GM21528 (cell line): ENCODE results near the gene FAM240B.

Experiments
- ATAC-seq: cut with Tn5 transposase; IDR thresholded peaks from one replicate; pipeline ENCODE4 v1.9.1; 2021; ENCODE audit warnings: mild to moderate bottlenecking, moderate library complexity; ENCODE audit not compliant: unreplicated experiment, low FRiP score

FAM240B gene

GRCh38 chr9:38720083-38720745 is at the start of gene FAM240B:
Gene FAM240B, minus strand, starts transcription at chr9:38720133. Its CDS starts 16,134 bp downstream, at chr9:38703999.
- ATAC-seq: no peak

GRCh38 chr9:38768351-38768761 is 48.4 kb upstream of the FAM240B start:
- ATAC-seq: no peak

- no peak for ATAC-seq
Measured at GRCh38 chr9:38765101-38765500, 45.2 kb upstream of the FAM240B start.

- no peak for ATAC-seq
Measured at GRCh38 chr9:38761999-38762398, 42.1 kb upstream of the FAM240B start.

GRCh38 chr9:38761339-38761738 is 41.4 kb upstream of the FAM240B start:
- ATAC-seq: no peak

- ATAC-seq: no peak
Measured at GRCh38 chr9:38756702-38757101, 36.8 kb upstream of the FAM240B start.

GRCh38 chr9:38747941-38748340 is 28.0 kb upstream of the FAM240B start:
- ATAC-seq: no peak

GRCh38 chr9:38747067-38747466 is 27.1 kb upstream of the FAM240B start:
- no peak for ATAC-seq

GRCh38 chr9:38746303-38746702 is 26.4 kb upstream of the FAM240B start:
- ATAC-seq: no peak

- no peak for ATAC-seq
Measured at GRCh38 chr9:38744484-38744883, 24.6 kb upstream of the FAM240B start.

GRCh38 chr9:38737246-38737645 is 17.3 kb upstream of the FAM240B start:
- ATAC-seq: no peak

- ATAC-seq: no peak
Measured at GRCh38 chr9:38734831-38735230, 14.9 kb upstream of the FAM240B start.

GRCh38 chr9:38733503-38733902 is 13.6 kb upstream of the FAM240B start:
- ATAC-seq: no peak

GRCh38 chr9:38732885-38733284 is 13.0 kb upstream of the FAM240B start:
- ATAC-seq: no peak

GRCh38 chr9:38727497-38728001 is 7.6 kb upstream of the FAM240B start:
- ATAC-seq: no peak

GRCh38 chr9:38724754-38725153 is 4.8 kb upstream of the FAM240B start:
- ATAC-seq: no peak

GRCh38 chr9:38718148-38718547 is 1.8 kb downstream of the FAM240B start:
- no peak for ATAC-seq

- ATAC-seq: no peak
Measured at GRCh38 chr9:38715684-38716083, 4.2 kb downstream of the FAM240B start.

- no peak for ATAC-seq
Measured at GRCh38 chr9:38713426-38713825, 6.5 kb downstream of the FAM240B start.

GRCh38 chr9:38708759-38709158 is 11.2 kb downstream of the FAM240B start:
- ATAC-seq: no peak

- no peak for ATAC-seq
Measured at GRCh38 chr9:38707885-38708637, 11.9 kb downstream of the FAM240B start.

GRCh38 chr9:38706493-38706892 is 13.4 kb downstream of the FAM240B start:
- no peak for ATAC-seq
